ENCODE results near the gene KIN. TPM values are rescaled to one million over a fixed set of nuclear protein-coding genes. Genes with fewer than 3 reads are reported as not detected.

The KIN gene
- total and polyA plus RNA-seq, 2 experiments from 2014 or later: 8.5 to 31.7 TPM

DNA sequence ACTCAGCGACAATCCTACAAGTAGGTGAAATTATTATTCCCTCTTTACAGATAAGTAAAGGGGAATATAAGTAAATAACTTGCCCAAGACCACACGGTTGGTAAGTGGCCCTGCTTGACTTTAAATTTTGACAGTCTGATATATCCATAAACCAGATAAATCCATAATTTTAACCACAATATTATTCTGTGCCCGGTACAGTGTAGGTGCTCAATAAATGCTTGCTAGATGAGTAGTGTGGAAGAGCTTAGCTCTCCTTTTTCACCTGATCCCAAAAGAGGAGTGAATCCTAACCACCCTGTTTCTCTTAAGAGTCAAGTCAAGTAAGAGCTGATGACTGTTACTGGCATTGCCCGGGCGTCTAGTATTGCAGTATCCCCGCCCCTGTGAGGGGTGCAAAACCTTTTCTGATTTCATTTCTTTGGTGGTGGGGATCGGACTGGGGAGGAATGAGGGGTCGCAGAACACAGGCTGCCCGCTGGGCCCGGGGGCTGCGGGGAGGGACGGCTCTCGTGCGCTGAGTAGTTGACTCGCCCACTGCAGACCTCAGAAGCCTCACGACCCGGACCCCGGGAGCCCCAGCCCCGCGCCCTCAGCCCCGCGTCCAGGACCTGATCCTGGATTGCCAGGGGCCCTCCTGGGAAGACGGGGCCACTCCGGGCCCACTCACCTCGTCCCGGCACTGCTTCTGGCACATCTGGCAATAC lies 490 bp downstream of the KIN start:
- H3K27ac ChIP-seq (ENCODE audit: low read depth): 0 out of 2 replicates have a peak overlapping the region, but pooled peaks have one; percentile 21
- peak overlapping the region; percentile 48; the same call in 1 of the 2 replicates for H2AFZ ChIP-seq
- H3K9me3 Mint-ChIP-seq: no peaks in the 10 kb centered on the region
- H3K36me3 ChIP-seq (ENCODE audit: insufficient read depth): no peaks in the 10 kb centered on the region; the same call in 1 of the 2 replicates
- H3K4me1 ChIP-seq (ENCODE audit: insufficient read depth): peaks cover 19% of the 10 kb centered on the region
- H3K4me2 ChIP-seq: peak overlapping the region; percentile 93
- no peaks in the 10 kb centered on the region for H3K27me3 ChIP-seq (ENCODE audit: insufficient read depth)
- no peaks in the 10 kb centered on the region for H3F3A ChIP-seq (replicated peaks; ENCODE audit: low read depth)
- no peaks in the 10 kb centered on the region for H3K9me2 ChIP-seq (ENCODE audit: insufficient read depth)
- peaks cover 9% of the 10 kb centered on the region; the same call in 2 of the 3 replicates for H3K36me3 Mint-ChIP-seq (ENCODE audit: low read depth)
- H3K79me2 ChIP-seq (replicated peaks; ENCODE audit: insufficient read depth): peaks cover 97% of the 10 kb centered on the region
- H3K27me3 Mint-ChIP-seq (ENCODE audit: insufficient read depth, low read depth, poor library complexity): peaks cover 5% of the 10 kb centered on the region
- H4K20me1 ChIP-seq (replicated peaks; ENCODE audit: insufficient read depth): peaks cover 47% of the 10 kb centered on the region
- no peak for TF ChIP-seq CREB1 (CRISPR knock-in tag; IDR thresholded peaks at IDR 0.05; ENCODE audit: low read depth)
- TF ChIP-seq, protein P1, sequence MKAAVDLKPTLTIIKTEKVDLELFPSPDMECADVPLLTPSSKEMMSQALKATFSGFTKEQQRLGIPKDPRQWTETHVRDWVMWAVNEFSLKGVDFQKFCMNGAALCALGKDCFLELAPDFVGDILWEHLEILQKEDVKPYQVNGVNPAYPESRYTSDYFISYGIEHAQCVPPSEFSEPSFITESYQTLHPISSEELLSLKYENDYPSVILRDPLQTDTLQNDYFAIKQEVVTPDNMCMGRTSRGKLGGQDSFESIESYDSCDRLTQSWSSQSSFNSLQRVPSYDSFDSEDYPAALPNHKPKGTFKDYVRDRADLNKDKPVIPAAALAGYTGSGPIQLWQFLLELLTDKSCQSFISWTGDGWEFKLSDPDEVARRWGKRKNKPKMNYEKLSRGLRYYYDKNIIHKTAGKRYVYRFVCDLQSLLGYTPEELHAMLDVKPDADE (IDR thresholded peaks at IDR 0.05): no peak
- no peak for TF ChIP-seq ZNF331 (CRISPR knock-in tag; IDR thresholded peaks at IDR 0.05; ENCODE audit: low read depth)
- TF ChIP-seq JUNB (IDR thresholded peaks at IDR 0.05; ENCODE audit: unreplicated experiment): no peak
- no peak for TF ChIP-seq ZNF114 (CRISPR knock-in tag; IDR thresholded peaks at IDR 0.05)
- H3K4me3 ChIP-seq: peak overlapping the region; percentile 96
- H3K27ac Mint-ChIP-seq: no peak overlapping the region
- peaks cover 13% of the 10 kb centered on the region; the same call in 2 of the 3 replicates for H3K4me1 Mint-ChIP-seq
- ATAC-seq (peak; percentile 55), DNase-seq (ENCODE audit: low spot score) (peak; percentile 23)
- H3K4me3 Mint-ChIP-seq: no peak overlapping the region

DNA sequence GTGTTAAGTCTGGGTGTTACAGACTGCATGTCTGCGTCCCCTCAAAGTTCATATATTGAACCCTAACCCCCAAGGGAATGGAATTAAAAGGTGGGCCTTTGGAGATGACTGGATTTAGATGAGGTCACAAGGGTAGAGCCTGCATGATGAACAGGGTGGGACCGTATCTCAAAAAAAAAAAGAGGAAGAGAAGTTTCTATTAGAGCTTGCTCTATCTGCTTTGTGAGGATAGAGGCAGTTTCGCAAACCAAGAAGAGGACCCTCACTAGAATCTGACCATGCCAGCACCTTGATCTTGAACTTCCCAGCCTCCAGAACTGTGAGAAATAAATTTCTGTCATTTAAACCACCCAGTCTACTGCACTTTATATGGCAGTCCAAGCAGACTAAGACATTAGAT lies 1.4 kb downstream of the KIN start:
- H3K4me1 Mint-ChIP-seq: peaks cover 13% of the 10 kb centered on the region; the same call in 2 of the 3 replicates
- H3K27me3 Mint-ChIP-seq (ENCODE audit: insufficient read depth, low read depth, poor library complexity): peaks cover 5% of the 10 kb centered on the region
- DNase-seq (ENCODE audit: low spot score): no peak
- peaks cover 19% of the 10 kb centered on the region for H3K4me1 ChIP-seq (ENCODE audit: insufficient read depth)
- H3K4me3 ChIP-seq: peak overlapping the region; percentile 96
- H3K27me3 ChIP-seq (ENCODE audit: insufficient read depth): no peaks in the 10 kb centered on the region
- no peaks in the 10 kb centered on the region for H3K9me2 ChIP-seq (ENCODE audit: insufficient read depth)
- peaks cover 9% of the 10 kb centered on the region; the same call in 2 of the 3 replicates for H3K36me3 Mint-ChIP-seq (ENCODE audit: low read depth)
- TF ChIP-seq, protein P1 (IDR thresholded peaks at IDR 0.05): no peak
- TF ChIP-seq ZNF331 (CRISPR knock-in tag; IDR thresholded peaks at IDR 0.05; ENCODE audit: low read depth) (no peak), POLR2AphosphoS5 (IDR thresholded peaks at IDR 0.05; ENCODE audit: low read depth) (no peak), ZNF114 (CRISPR knock-in tag; IDR thresholded peaks at IDR 0.05) (no peak), EZH2phosphoT487 (IDR thresholded peaks at IDR 0.05; ENCODE audit: unreplicated experiment) (no peak)
- TF ChIP-seq, protein P2, sequence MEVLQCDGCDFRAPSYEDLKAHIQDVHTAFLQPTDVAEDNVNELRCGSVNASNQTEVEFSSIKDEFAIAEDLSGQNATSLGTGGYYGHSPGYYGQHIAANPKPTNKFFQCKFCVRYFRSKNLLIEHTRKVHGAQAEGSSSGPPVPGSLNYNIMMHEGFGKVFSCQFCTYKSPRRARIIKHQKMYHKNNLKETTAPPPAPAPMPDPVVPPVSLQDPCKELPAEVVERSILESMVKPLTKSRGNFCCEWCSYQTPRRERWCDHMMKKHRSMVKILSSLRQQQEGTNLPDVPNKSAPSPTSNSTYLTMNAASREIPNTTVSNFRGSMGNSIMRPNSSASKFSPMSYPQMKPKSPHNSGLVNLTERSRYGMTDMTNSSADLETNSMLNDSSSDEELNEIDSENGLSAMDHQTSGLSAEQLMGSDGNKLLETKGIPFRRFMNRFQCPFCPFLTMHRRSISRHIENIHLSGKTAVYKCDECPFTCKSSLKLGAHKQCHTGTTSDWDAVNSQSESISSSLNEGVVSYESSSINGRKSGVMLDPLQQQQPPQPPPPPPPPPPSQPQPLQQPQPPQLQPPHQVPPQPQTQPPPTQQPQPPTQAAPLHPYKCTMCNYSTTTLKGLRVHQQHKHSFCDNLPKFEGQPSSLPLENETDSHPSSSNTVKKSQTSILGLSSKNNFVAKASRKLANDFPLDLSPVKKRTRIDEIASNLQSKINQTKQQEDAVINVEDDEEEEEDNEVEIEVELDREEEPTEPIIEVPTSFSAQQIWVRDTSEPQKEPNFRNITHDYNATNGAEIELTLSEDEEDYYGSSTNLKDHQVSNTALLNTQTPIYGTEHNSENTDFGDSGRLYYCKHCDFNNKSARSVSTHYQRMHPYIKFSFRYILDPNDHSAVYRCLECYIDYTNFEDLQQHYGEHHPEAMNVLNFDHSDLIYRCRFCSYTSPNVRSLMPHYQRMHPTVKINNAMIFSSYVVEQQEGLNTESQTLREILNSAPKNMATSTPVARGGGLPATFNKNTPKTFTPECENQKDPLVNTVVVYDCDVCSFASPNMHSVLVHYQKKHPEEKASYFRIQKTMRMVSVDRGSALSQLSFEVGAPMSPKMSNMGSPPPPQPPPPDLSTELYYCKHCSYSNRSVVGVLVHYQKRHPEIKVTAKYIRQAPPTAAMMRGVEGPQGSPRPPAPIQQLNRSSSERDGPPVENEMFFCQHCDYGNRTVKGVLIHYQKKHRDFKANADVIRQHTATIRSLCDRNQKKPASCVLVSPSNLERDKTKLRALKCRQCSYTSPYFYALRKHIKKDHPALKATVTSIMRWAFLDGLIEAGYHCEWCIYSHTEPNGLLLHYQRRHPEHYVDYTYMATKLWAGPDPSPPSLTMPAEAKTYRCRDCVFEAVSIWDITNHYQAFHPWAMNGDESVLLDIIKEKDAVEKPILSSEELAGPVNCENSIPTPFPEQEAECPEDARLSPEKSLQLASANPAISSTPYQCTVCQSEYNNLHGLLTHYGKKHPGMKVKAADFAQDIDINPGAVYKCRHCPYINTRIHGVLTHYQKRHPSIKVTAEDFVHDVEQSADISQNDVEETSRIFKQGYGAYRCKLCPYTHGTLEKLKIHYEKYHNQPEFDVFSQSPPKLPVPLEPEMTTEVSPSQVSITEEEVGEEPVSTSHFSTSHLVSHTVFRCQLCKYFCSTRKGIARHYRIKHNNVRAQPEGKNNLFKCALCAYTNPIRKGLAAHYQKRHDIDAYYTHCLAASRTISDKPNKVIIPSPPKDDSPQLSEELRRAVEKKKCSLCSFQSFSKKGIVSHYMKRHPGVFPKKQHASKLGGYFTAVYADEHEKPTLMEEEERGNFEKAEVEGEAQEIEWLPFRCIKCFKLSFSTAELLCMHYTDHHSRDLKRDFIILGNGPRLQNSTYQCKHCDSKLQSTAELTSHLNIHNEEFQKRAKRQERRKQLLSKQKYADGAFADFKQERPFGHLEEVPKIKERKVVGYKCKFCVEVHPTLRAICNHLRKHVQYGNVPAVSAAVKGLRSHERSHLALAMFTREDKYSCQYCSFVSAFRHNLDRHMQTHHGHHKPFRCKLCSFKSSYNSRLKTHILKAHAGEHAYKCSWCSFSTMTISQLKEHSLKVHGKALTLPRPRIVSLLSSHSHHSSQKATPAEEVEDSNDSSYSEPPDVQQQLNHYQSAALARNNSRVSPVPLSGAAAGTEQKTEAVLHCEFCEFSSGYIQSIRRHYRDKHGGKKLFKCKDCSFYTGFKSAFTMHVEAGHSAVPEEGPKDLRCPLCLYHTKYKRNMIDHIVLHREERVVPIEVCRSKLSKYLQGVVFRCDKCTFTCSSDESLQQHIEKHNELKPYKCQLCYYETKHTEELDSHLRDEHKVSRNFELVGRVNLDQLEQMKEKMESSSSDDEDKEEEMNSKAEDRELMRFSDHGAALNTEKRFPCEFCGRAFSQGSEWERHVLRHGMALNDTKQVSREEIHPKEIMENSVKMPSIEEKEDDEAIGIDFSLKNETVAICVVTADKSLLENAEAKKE (CRISPR knock-in tag; IDR thresholded peaks at IDR 0.05): no peak
- H3K27ac Mint-ChIP-seq: no peak overlapping the region
- no peak overlapping the region for H3K4me3 Mint-ChIP-seq
- no peak for ATAC-seq
- no peak overlapping the region for H2AFZ ChIP-seq
- peaks cover 43% of the 10 kb centered on the region for H4K20me1 ChIP-seq (replicated peaks; ENCODE audit: insufficient read depth)
- peak overlapping the region; percentile 93 for H3K4me2 ChIP-seq
- H3K79me2 ChIP-seq (replicated peaks; ENCODE audit: insufficient read depth): peaks cover 97% of the 10 kb centered on the region
- no peaks in the 10 kb centered on the region; the same call in 1 of the 2 replicates for H3K36me3 ChIP-seq (ENCODE audit: insufficient read depth)
- H3F3A ChIP-seq (replicated peaks; ENCODE audit: low read depth): no peaks in the 10 kb centered on the region
- H3K9me3 Mint-ChIP-seq: no peaks in the 10 kb centered on the region
- H3K27ac ChIP-seq (ENCODE audit: low read depth): no peak overlapping the region

All from GM23338 (cell line).